ENCODE measurements around the gene GLT8D1.

The GLT8D1 gene, protein sequence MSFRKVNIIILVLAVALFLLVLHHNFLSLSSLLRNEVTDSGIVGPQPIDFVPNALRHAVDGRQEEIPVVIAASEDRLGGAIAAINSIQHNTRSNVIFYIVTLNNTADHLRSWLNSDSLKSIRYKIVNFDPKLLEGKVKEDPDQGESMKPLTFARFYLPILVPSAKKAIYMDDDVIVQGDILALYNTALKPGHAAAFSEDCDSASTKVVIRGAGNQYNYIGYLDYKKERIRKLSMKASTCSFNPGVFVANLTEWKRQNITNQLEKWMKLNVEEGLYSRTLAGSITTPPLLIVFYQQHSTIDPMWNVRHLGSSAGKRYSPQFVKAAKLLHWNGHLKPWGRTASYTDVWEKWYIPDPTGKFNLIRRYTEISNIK

DNA sequence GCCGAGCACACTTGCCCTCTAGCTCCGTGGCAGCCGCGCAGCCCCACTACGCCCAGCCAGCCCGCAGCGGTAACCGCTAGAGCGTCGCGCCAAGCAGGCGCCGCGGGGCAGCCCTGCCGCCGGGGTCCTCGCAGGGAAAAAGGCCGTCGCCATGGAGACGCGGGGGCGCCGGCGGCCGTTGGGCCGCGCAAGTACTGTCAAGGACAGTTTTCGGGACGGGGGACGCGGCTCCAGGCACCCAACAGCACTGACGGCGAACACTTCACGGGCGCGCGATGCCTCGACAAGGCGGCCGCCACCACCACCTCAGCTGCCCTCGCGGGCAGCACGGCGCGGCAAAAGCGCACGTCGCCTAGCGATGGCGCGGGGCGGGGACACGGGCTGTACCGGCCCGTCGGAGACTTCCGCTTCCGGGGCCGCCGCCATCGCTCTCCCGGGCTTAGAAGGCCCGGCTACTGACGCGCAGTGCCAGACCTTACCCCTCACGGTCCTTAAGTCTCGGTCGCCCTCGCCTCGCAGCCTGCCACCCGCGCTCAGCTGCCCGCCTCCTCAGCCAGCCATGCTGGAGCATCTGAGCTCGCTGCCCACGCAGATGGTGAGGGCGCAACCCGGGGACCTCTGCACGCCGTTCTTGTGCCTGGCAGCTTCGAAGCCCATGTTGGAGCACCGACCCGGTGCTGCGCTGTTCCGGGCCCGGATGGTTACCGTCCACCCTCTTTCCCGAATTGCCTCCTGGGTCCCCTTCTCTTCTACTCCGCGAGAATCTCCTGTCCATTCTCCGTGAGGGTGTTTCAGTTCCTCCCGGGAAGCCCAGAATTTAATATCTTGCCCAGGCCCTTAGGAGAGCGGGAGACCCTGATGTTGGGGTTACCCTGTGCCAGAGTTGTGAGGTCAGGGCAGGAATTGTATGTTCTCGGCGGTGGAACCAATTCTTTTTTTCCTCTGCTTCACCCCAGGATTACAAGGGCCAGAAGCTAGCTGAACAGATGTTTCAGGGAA, at the start of gene GLT8D1, which contains the start of gene SPCS1:
Gene GLT8D1, minus strand, starts transcription at position 104 of the 999 bp plus-strand sequence. CDS start 5,331 bp downstream, outside the sequence.
Gene SPCS1, plus strand, starts transcription at position 419 of the 999 bp plus-strand sequence. Its CDS starts 141 bp downstream, at position 560.
- H3F3A ChIP-seq (ENCODE audit: insufficient read depth), result peaks cover 35% of the 10 kb centered on the region
- H3K4me3 ChIP-seq (ENCODE audit: insufficient read depth, low read length, poor library complexity, severe bottlenecking), result peak within 1 kb of the TSS; percentile 84
- no peak for TF ChIP-seq EZH2phosphoT487 (conservative IDR thresholded peaks at IDR 0.05; ENCODE audit: low read length)
- TF ChIP-seq, protein P1, sequence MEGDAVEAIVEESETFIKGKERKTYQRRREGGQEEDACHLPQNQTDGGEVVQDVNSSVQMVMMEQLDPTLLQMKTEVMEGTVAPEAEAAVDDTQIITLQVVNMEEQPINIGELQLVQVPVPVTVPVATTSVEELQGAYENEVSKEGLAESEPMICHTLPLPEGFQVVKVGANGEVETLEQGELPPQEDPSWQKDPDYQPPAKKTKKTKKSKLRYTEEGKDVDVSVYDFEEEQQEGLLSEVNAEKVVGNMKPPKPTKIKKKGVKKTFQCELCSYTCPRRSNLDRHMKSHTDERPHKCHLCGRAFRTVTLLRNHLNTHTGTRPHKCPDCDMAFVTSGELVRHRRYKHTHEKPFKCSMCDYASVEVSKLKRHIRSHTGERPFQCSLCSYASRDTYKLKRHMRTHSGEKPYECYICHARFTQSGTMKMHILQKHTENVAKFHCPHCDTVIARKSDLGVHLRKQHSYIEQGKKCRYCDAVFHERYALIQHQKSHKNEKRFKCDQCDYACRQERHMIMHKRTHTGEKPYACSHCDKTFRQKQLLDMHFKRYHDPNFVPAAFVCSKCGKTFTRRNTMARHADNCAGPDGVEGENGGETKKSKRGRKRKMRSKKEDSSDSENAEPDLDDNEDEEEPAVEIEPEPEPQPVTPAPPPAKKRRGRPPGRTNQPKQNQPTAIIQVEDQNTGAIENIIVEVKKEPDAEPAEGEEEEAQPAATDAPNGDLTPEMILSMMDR (IDR thresholded peaks at IDR 0.05; ENCODE audit: insufficient read depth, low read length, poor library complexity, severe bottlenecking), result no peak
- no peaks in the 10 kb centered on the region for H4K20me1 ChIP-seq (ENCODE audit: low read depth, low read length)
- peak within 1 kb of the TSS; percentile 82 for H3K9ac ChIP-seq (ENCODE audit: low read length)
- H3K9me2 ChIP-seq (replicated peaks; ENCODE audit: insufficient read depth, low read length), result no peaks in the 10 kb centered on the region
- peak within 1 kb of the TSS; percentile 84 for H3K27ac ChIP-seq (ENCODE audit: low read depth, low read length)
- H3K36me3 ChIP-seq (ENCODE audit: low read length), result 0 out of 2 replicates have a peak, but pooled peaks cover 8% of the 10 kb centered on the region
- no peaks in the 10 kb centered on the region for H3K9me3 ChIP-seq (ENCODE audit: insufficient read depth, low read length)
- H3K79me2 ChIP-seq (ENCODE audit: insufficient read depth, low read length), result peaks cover 32% of the 10 kb centered on the region; the same call in 1 of the 2 replicates
- H3K4me2 ChIP-seq (ENCODE audit: low read depth, low read length, poor library complexity, severe bottlenecking), result peak within 1 kb of the TSS; percentile 81
- peak within 1 kb of the TSS; percentile 55 for H2AFZ ChIP-seq (ENCODE audit: low read depth, low read length, severe bottlenecking)
- no peaks in the 10 kb centered on the region for H3K27me3 ChIP-seq (ENCODE audit: low read length)

DNA sequence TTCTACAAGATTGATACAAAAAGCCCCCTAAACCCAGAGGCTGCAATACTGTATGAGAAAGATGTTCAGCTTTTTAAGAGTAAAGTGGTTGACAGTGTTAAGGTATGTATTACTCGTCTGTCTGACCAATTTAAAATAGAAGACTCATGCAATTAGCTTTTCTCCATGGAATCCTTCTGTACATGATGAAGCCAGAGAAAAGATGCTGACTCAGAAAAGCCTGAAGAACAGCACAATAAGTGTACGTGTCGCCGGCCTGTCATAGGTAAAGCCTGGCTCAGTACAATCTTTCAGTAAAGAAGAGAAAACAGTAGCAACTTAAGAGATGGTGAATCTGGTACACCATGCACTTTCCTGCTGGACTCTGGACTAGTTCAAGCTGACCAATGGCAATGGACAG, 48.8 kb upstream of the GLT8D1 start:
- peaks cover 5% of the 10 kb centered on the region; the same call in 1 of the 2 replicates for H3K36me3 ChIP-seq (ENCODE audit: low read length)

DNA sequence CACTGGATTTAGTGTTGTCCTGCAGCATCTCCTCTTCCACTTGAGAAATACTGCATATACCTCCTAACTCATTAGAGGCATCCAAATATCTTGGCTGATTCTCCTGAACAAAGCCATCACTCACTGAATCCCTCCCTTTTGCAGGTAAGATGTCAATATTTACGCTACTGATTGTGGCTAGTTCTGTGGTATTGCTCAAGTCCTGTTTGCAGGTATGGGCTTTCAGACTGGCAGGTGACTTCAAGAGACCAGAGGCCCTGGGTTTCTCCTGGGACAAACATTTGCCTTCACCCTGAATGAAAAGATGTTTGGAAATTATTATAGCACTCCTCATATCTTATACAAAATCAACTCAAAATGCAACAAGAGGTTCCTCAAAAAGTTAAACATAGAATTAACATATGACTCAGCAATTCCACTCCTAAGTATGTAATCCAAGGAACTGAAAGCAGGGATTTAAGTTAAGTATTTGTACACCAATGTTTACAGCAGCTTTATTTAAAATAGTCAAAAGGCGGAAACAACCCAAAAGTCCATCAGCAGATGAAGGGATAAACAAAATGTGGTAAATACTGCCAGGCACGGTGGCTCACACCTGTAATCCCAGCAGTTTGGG, 46.6 kb upstream of the GLT8D1 start:
- Histone ChIP-seq H3K27ac (ENCODE audit: low read depth, low read length) (no peak overlapping the region), H3K9me3 (ENCODE audit: insufficient read depth, low read length) (no peaks in the 10 kb centered on the region), H2AFZ (ENCODE audit: low read depth, low read length, severe bottlenecking) (no peak overlapping the region), H4K20me1 (ENCODE audit: low read depth, low read length) (no peaks in the 10 kb centered on the region), H3K9me2 (replicated peaks; ENCODE audit: insufficient read depth, low read length) (no peaks in the 10 kb centered on the region), H3K27me3 (ENCODE audit: low read length) (no peaks in the 10 kb centered on the region), H3K4me2 (ENCODE audit: low read depth, low read length, poor library complexity, severe bottlenecking) (no peak overlapping the region), H3F3A (ENCODE audit: insufficient read depth) (no peaks in the 10 kb centered on the region), H3K79me2 (ENCODE audit: insufficient read depth, low read length) (no peaks in the 10 kb centered on the region), H3K9ac (ENCODE audit: low read length) (no peak overlapping the region), H3K36me3 (ENCODE audit: low read length) (peaks cover 11% of the 10 kb centered on the region; the same call in 1 of the 2 replicates), H3K4me3 (ENCODE audit: insufficient read depth, low read length, poor library complexity, severe bottlenecking) (no peak overlapping the region)
- TF ChIP-seq EZH2phosphoT487 (conservative IDR thresholded peaks at IDR 0.05; ENCODE audit: low read length), result no peak
- TF ChIP-seq, protein P1 (IDR thresholded peaks at IDR 0.05; ENCODE audit: insufficient read depth, low read length, poor library complexity, severe bottlenecking), result no peak

More for the DNA sequence above, 48.8 kb upstream of the GLT8D1 start:
- no peaks in the 10 kb centered on the region for H3F3A ChIP-seq (ENCODE audit: insufficient read depth)
- H3K79me2 ChIP-seq (ENCODE audit: insufficient read depth, low read length), result no peaks in the 10 kb centered on the region
- H3K4me2 ChIP-seq (ENCODE audit: low read depth, low read length, poor library complexity, severe bottlenecking), result no peak overlapping the region
- no peaks in the 10 kb centered on the region for H3K27me3 ChIP-seq (ENCODE audit: low read length)
- no peaks in the 10 kb centered on the region for H3K9me2 ChIP-seq (replicated peaks; ENCODE audit: insufficient read depth, low read length)
- TF ChIP-seq EZH2phosphoT487 (conservative IDR thresholded peaks at IDR 0.05; ENCODE audit: low read length), result no peak
- TF ChIP-seq, protein P1 (IDR thresholded peaks at IDR 0.05; ENCODE audit: insufficient read depth, low read length, poor library complexity, severe bottlenecking), result no peak
- H3K9me3 ChIP-seq (ENCODE audit: insufficient read depth, low read length), result no peaks in the 10 kb centered on the region
- no peak overlapping the region for H3K27ac ChIP-seq (ENCODE audit: low read depth, low read length)
- no peak overlapping the region for H2AFZ ChIP-seq (ENCODE audit: low read depth, low read length, severe bottlenecking)
- no peak overlapping the region for H3K9ac ChIP-seq (ENCODE audit: low read length)
- H3K4me3 ChIP-seq (ENCODE audit: insufficient read depth, low read length, poor library complexity, severe bottlenecking), result no peak overlapping the region
- no peaks in the 10 kb centered on the region for H4K20me1 ChIP-seq (ENCODE audit: low read depth, low read length)

Data from SU-DHL-6 (cell line).